GM08714 (cell line): ENCODE data around the gene SEMA5A.

ENCODE experiments used
- H3K4me3 ChIP-seq: fragments of 200-500 bp; sonication (Bioruptor generic); 2 replicates; pipeline ENCODE4 v1.5.1; 2014; ENCODE audit warnings: mild to moderate bottlenecking, low read length, inconsistent platforms
- ZNF274 ChIP-seq: IDR thresholded peaks from 2 replicates; pipeline ENCODE4 v1.6.1; 2012; ENCODE audit warnings: mild to moderate bottlenecking, low read depth, low read length

SEMA5A gene

DNA sequence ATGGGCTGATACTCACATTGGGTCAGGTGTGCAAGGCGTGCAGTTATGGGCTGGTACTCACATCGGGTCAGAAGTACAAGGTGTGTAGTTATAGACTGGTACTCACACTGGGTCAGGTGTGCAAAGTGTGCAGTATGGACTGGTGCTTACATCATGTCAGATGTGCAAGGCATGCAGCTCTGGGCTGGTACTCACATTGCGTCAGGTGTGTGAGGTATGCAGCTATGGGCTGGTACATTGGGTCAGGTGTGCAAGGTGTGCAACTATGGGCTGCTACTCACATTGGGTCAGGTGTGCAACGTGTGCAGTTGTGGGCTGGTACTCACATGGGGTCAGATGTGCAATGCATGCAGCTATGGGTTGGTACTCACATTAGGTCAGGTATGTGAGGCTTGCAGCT is 213.8 kb downstream of the SEMA5A start:
- TF ChIP-seq ZNF274 = no peak
- H3K4me3 ChIP-seq = no peak overlapping the region

DNA sequence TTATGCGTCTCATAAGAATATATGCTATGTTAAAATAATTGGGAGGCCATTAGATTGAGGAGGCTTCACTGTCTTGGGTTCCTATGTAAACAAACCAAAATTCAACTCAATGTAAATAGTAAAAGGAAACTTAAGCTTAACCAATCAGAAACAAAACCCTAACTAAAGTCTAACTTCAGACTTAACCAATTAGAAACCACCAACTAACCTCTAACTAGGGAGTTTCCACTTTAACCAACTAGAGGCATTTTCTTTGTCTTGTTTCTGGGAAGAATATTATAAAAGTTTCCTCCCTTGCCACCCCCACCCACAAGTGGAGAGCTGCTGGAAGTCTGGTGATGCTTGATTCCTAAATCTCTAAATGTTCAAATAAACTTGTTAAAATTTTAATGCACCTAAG is 214.5 kb downstream of the SEMA5A start:
- no peak for TF ChIP-seq ZNF274
- no peak overlapping the region for H3K4me3 ChIP-seq

DNA sequence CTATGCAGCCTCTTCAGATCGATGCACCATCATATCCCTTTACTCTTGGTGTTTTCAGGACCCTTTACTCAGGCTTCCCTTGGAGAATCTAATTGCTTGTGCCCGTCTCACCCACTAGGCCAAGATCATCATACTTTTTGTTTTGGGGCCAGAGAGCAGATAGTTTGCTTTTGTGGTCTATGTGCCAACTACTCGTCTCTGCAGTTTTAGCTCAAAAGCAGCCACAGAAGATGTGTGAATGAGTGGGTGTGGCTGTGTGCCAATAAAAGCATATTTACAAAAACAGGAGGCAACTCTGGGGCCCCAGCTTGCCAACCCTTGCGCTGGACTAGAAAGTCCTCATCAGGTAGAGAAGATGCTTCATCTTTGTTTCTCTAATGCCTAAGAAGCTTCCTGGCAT is 216.8 kb downstream of the SEMA5A start:
- TF ChIP-seq ZNF274 = no peak
- no peak overlapping the region for H3K4me3 ChIP-seq

DNA sequence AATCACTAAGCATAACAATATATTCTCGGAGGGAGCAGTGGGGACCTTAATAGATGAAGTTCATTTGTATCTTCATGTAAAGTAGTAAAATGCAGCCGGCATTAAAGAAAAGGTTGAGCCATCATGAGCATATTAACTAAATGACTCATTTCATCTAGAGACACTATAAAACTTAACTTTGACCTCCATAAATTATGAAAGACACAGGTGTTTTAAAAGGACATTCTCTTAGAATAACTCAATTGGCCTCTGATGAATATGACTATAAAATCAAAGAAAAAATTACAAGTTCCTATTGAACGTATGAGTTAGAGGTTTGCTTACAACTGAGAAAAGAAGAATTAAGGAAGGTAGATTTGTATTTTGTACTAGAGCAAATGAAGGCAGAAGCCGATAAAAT is 220.3 kb downstream of the SEMA5A start:
- H3K4me3 ChIP-seq = no peak overlapping the region
- TF ChIP-seq ZNF274 = no peak

GRCh38 chr5:9324348-9325077 is 221.4 kb downstream of the SEMA5A start:
- TF ChIP-seq ZNF274 = no peak

DNA sequence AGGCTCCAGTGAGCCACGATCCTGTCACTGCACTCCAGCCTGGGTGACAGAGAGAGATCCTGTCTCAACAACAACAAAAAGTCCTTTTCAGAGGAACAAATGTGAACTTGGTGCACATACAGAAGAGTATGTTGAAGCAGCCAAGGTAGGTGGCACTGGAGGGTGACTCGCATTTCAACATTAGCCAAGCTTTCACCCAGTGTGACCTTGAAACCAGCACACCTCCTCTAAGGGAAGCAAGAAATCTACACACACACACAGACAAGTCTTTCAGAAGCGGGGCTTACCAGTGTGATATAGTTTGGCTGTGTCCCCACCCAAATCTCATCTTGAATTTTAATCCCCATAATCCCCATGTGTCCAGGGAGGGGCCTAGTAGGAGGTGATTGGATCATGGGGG is 225.2 kb downstream of the SEMA5A start:
- no peak overlapping the region for H3K4me3 ChIP-seq
- no peak for TF ChIP-seq ZNF274

More at GRCh38 chr5:9324348-9325077, 221.4 kb downstream of the SEMA5A start:
- no peak overlapping the region for H3K4me3 ChIP-seq

- no peak overlapping the region for H3K4me3 ChIP-seq
- TF ChIP-seq ZNF274 = no peak
These were observed 227.8 kb downstream of the SEMA5A start for GRCh38 chr5:9318031-9318430.

GRCh38 chr5:9316733-9317132 is 229.1 kb downstream of the SEMA5A start:
- H3K4me3 ChIP-seq = no peak overlapping the region
- TF ChIP-seq ZNF274 = no peak

GRCh38 chr5:9316041-9316440 is 229.8 kb downstream of the SEMA5A start:
- H3K4me3 ChIP-seq = no peak overlapping the region
- TF ChIP-seq ZNF274 = no peak

- no peak for TF ChIP-seq ZNF274
- H3K4me3 ChIP-seq = no peak overlapping the region
These were observed 231.3 kb downstream of the SEMA5A start for GRCh38 chr5:9314558-9314957.

GRCh38 chr5:9313751-9314150 is 232.1 kb downstream of the SEMA5A start:
- H3K4me3 ChIP-seq = no peak overlapping the region
- no peak for TF ChIP-seq ZNF274

DNA sequence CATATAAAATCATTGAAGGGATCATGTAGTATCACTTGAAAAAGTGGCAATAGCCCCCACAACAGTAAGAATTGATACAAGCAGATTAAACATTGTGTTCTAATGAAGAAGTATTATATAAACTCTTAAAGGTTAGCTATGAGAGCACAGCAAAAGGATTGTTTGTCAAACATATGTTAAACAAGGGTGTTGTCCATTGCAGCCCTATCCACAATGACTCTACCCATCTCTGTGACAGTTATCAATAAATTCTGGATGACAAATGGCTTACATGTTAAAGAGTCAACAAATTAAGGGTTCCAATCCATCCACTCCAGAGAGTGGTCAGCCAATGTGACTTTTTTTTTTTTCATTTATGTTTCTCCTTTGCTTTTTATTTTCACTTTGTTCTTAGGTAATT is 238.7 kb downstream of the SEMA5A start:
- no peak overlapping the region for H3K4me3 ChIP-seq
- TF ChIP-seq ZNF274 = no peak

GRCh38 chr5:9302218-9302617 is 243.7 kb downstream of the SEMA5A start:
- TF ChIP-seq ZNF274 = no peak
- no peak overlapping the region for H3K4me3 ChIP-seq

GRCh38 chr5:9301200-9301599 is 244.7 kb downstream of the SEMA5A start:
- no peak for TF ChIP-seq ZNF274
- no peak overlapping the region for H3K4me3 ChIP-seq

DNA sequence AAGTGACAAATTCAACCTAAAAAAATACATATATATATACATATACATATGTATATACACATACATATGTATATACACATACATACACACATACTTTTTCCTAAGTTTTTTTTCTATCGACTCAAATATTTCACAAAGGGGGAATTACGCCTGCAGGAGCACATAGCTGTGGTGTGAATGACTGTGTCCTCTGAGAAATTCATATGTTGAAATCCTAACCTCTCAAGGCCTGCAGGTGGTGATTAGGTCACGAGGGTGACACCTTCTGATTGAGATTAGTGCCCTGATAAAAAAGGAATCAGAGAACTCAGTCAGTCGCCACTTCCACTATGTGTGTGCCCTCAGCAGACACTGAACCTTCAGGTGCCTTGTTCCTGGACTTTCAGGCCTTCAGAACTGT is 248.7 kb downstream of the SEMA5A start:
- no peak for TF ChIP-seq ZNF274
- no peak overlapping the region for H3K4me3 ChIP-seq

- no peak overlapping the region for H3K4me3 ChIP-seq
- no peak for TF ChIP-seq ZNF274
These were observed 250.4 kb downstream of the SEMA5A start for GRCh38 chr5:9295466-9295801.

- no peak overlapping the region for H3K4me3 ChIP-seq
- TF ChIP-seq ZNF274 = no peak
These were observed 250.9 kb downstream of the SEMA5A start for GRCh38 chr5:9294793-9295465.
